Measurements from ENCODE around the gene MYPOP.

MYPOP gene

GRCh38 chr19:45911291-45911690 lies 8.9 kb upstream of the MYPOP start (continued):
- TF ChIP-seq TSHZ2 (CRISPR knock-in tag; IDR thresholded peaks at IDR 0.05) (no peak), ESRRG (CRISPR knock-in tag; IDR thresholded peaks at IDR 0.05) (no peak), ZNF8 (CRISPR knock-in tag; IDR thresholded peaks at IDR 0.05) (no peak), POU6F1 (CRISPR knock-in tag; IDR thresholded peaks at IDR 0.05; ENCODE audit: borderline replicate concordance, low read depth) (no peak), BACH2 (CRISPR knock-in tag; IDR thresholded peaks at IDR 0.05; ENCODE audit: borderline replicate concordance) (no peak)
- TF ChIP-seq, protein P1, sequence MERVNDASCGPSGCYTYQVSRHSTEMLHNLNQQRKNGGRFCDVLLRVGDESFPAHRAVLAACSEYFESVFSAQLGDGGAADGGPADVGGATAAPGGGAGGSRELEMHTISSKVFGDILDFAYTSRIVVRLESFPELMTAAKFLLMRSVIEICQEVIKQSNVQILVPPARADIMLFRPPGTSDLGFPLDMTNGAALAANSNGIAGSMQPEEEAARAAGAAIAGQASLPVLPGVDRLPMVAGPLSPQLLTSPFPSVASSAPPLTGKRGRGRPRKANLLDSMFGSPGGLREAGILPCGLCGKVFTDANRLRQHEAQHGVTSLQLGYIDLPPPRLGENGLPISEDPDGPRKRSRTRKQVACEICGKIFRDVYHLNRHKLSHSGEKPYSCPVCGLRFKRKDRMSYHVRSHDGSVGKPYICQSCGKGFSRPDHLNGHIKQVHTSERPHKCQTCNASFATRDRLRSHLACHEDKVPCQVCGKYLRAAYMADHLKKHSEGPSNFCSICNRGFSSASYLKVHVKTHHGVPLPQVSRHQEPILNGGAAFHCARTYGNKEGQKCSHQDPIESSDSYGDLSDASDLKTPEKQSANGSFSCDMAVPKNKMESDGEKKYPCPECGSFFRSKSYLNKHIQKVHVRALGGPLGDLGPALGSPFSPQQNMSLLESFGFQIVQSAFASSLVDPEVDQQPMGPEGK (CRISPR knock-in tag; IDR thresholded peaks at IDR 0.05; ENCODE audit: borderline replicate concordance), result no peak

DNA sequence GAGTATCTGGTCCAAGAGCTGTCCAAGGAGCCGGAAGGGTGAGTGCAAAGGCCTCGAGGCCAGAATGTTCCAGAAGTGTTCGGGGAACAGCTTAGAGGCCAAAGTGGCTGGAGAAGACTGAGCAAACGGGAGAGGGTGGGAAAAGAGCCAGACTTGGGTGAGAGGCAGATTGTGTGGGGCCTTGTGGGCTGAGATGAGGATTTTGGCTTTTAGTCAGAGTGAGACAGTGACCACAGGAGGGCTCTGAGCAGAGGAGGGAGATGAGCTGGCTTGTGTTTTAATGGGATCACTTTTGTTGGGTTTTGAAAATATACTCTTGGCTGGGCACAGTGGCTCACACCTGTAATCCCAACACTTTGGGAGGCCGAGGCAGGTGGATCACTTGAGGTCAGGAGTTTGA lies 6.5 kb upstream of the MYPOP start:
- ATAC-seq, result no peak
- TF ChIP-seq OSR1 (CRISPR knock-in tag; IDR thresholded peaks at IDR 0.05), result no peak
- no peak for TF ChIP-seq ARNTL (CRISPR knock-in tag; IDR thresholded peaks at IDR 0.05; ENCODE audit: borderline replicate concordance, low read depth)
- no peak for TF ChIP-seq ZFP3 (CRISPR knock-in tag; IDR thresholded peaks at IDR 0.05)
- TF ChIP-seq TCF4 (CRISPR knock-in tag; IDR thresholded peaks at IDR 0.05; ENCODE audit: borderline replicate concordance), result no peak
- TF ChIP-seq CSRNP3 (CRISPR knock-in tag; IDR thresholded peaks at IDR 0.05), result no peak

DNA sequence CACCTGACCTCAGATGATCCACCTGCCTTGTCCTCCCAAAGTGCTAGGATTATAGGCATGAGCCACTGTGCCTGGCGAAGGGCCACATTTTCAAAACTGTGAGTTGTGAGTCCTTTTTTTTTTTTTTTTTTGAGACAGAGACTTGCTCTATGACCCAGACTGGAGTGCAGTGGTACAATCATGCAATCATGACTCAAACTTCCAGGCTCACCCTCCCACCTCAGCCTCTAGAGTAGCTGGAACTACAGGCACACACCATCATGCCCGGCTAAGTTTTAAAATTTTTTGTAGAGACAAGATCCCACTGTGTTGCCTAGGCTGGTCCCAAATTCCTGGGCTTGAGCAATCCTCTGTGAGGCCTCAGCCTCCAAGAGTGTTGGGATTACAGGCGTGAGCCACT lies 3.8 kb upstream of the MYPOP start:
- TF ChIP-seq, protein P1 (CRISPR knock-in tag; IDR thresholded peaks at IDR 0.05; ENCODE audit: borderline replicate concordance), result no peak
- TF ChIP-seq, protein P2, sequence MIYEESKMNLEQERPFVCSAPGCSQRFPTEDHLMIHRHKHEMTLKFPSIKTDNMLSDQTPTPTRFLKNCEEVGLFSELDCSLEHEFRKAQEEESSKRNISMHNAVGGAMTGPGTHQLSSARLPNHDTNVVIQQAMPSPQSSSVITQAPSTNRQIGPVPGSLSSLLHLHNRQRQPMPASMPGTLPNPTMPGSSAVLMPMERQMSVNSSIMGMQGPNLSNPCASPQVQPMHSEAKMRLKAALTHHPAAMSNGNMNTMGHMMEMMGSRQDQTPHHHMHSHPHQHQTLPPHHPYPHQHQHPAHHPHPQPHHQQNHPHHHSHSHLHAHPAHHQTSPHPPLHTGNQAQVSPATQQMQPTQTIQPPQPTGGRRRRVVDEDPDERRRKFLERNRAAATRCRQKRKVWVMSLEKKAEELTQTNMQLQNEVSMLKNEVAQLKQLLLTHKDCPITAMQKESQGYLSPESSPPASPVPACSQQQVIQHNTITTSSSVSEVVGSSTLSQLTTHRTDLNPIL (CRISPR knock-in tag; IDR thresholded peaks at IDR 0.05; ENCODE audit: low read depth), result no peak
- TF ChIP-seq ARNTL (CRISPR knock-in tag; IDR thresholded peaks at IDR 0.05; ENCODE audit: borderline replicate concordance, low read depth) (no peak), PPARA (CRISPR knock-in tag; IDR thresholded peaks at IDR 0.05; ENCODE audit: borderline replicate concordance) (no peak), ZFP30 (CRISPR knock-in tag; IDR thresholded peaks at IDR 0.05) (no peak), ZNF70 (CRISPR knock-in tag; IDR thresholded peaks at IDR 0.05) (no peak), RARB (CRISPR knock-in tag; IDR thresholded peaks at IDR 0.05) (no peak), TCF4 (CRISPR knock-in tag; IDR thresholded peaks at IDR 0.05; ENCODE audit: borderline replicate concordance) (no peak), TSHZ2 (CRISPR knock-in tag; IDR thresholded peaks at IDR 0.05) (no peak), ZNF8 (CRISPR knock-in tag; IDR thresholded peaks at IDR 0.05) (no peak), ESRRG (CRISPR knock-in tag; IDR thresholded peaks at IDR 0.05) (no peak)
- no peak for ATAC-seq
